ENCODE results near the gene SEMA3A.
A peak's percentile ranks its signal among the peaks of the same experiment; 100 is the strongest.
"Not testable (repeated sequence)": the region's sequence is repeated elsewhere in the genome, so short reads cannot be mapped to it uniquely, and the experiment has no call there.

Gene SEMA3A

DNA sequence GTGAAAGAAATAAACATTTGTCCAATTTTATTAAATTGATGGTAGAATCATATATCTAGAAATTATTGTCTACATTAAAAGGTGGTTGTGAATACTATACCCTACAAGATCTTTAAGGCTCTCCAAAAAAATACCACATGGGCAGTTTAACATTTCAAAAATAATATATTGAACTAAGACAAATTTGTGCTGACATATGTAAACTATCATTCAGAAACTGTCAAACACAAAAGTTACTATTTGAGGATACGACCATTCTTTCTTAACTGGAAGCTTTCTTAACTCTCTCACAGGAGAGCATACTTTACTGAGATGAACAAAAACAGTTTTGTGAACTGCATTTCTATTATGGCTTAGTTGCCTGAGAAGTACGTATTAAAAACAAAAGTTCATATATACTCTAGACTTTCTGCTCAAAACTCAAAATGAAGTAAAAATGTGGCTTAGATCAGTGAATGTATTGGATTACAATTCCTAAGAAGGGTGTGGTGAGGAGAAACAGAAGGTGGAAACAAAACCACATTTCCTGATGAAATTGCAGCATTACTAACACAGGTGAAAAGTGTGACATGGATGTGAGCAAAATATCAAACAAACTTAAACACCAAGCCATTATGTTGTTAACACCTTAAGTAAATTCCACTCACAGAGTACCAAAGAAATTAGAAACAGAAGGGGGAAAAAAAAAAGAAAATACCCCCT, 138.5 kb downstream of the SEMA3A start:
- H3K27me3 Mint-ChIP-seq (ENCODE audit: low read depth, poor library complexity): no peaks in the 10 kb centered on the region
- peaks cover 20% of the 10 kb centered on the region for H3K9me3 Mint-ChIP-seq
- H3K36me3 Mint-ChIP-seq (ENCODE audit: low read depth): peaks cover 22% of the 10 kb centered on the region
- H3K4me1 Mint-ChIP-seq: no peaks in the 10 kb centered on the region
- no peak overlapping the region for H3K27ac Mint-ChIP-seq
- no peak overlapping the region for H3K4me3 Mint-ChIP-seq
- DNase-seq: no peak
- TF ChIP-seq, protein P1, sequence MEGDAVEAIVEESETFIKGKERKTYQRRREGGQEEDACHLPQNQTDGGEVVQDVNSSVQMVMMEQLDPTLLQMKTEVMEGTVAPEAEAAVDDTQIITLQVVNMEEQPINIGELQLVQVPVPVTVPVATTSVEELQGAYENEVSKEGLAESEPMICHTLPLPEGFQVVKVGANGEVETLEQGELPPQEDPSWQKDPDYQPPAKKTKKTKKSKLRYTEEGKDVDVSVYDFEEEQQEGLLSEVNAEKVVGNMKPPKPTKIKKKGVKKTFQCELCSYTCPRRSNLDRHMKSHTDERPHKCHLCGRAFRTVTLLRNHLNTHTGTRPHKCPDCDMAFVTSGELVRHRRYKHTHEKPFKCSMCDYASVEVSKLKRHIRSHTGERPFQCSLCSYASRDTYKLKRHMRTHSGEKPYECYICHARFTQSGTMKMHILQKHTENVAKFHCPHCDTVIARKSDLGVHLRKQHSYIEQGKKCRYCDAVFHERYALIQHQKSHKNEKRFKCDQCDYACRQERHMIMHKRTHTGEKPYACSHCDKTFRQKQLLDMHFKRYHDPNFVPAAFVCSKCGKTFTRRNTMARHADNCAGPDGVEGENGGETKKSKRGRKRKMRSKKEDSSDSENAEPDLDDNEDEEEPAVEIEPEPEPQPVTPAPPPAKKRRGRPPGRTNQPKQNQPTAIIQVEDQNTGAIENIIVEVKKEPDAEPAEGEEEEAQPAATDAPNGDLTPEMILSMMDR (IDR thresholded peaks at IDR 0.05): no peak

DNA sequence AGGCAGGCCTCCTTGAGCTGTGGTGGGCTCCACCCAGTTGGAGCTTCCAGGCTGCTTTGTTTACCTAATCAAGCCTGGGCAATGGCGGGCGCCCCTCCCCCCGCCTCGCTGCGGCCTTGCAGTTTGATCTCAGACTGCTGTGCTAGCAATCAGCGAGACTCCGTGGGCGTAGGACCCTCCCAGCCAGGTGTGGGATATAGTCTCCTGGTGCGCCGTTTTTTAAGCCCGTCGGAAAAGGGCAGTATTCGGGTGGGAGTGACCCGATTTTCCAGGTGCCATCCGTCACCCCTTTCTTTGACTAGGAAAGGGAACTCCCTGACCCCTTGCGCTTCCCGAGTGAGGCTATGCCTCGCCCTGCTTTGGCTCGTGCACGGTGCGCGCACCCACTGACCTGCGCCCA, 139.4 kb downstream of the SEMA3A start:
- DNase-seq; H3K27me3 Mint-ChIP-seq (ENCODE audit: low read depth, poor library complexity); H3K27ac Mint-ChIP-seq; H3K4me1 Mint-ChIP-seq; H3K4me3 Mint-ChIP-seq: not testable (repeated sequence)
- Mint-ChIP-seq H3K9me3 (peaks cover 20% of the 10 kb centered on the region), H3K36me3 (ENCODE audit: low read depth) (peaks cover 22% of the 10 kb centered on the region)

DNA sequence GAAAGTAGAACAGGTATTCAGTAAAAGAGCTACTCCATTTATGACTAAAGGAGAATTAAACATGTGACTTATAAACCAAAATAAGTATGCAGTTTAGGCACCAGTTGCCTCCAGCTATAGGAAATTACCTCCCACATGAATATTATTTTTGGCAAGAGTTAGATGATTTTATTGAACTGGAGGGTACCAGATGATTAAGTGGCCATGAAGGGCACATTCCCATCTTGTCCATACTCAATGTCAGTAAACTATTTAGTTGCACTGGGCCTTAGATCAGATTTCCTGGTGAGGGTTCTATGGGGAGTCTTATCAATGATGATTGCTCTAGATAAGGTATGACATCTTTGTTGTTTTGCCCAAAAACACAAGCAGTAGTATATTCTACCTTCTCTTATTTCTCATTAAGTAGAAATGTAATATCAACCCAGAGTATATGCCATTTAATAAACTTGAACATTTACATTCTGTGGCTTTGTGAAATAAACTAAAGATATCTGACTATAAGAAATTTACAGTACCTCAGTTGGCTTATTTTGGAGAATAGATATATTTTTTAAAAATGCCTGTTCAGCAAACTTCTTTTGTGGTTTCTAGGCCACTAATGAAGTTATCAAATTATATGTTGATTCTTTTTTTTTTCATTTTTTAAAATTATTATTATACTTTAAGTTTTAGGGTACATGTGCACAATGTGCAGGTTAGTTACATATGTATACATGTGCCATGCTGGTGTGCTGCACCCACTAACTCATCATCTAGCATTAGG, 145.3 kb downstream of the SEMA3A start:
- peaks cover 7% of the 10 kb centered on the region for H3K9me3 Mint-ChIP-seq
- H3K27ac Mint-ChIP-seq: no peak overlapping the region
- H3K4me3 Mint-ChIP-seq: no peak overlapping the region
- H3K27me3 Mint-ChIP-seq (ENCODE audit: low read depth, poor library complexity): no peaks in the 10 kb centered on the region
- DNase-seq: no peak
- TF ChIP-seq, protein P1 (IDR thresholded peaks at IDR 0.05): no peak
- H3K36me3 Mint-ChIP-seq (ENCODE audit: low read depth): peaks cover 20% of the 10 kb centered on the region
- H3K4me1 Mint-ChIP-seq: peaks cover 6% of the 10 kb centered on the region

DNA sequence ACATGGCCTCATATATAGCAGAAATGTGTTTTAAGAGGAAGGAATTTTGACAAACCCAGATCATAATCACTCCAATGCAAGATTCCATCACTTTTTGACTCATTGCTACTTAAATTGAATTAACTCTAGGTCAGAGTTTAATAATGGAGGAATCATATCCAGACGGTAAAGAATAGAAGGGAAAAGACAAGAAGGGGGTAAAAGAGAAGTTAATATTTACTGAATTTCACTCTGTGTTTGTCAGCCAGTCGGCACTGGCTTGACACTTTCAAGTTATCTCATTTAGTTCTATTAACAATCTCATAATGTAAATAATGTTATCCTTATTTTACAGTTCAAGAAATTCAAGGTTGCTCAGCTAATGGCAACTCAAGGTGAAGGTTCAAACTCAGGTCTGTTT, 147.5 kb downstream of the SEMA3A start:
- Mint-ChIP-seq H3K4me3 (no peak overlapping the region), H3K4me1 (peaks cover 23% of the 10 kb centered on the region), H3K27ac (no peak overlapping the region), H3K27me3 (ENCODE audit: low read depth, poor library complexity) (no peaks in the 10 kb centered on the region), H3K9me3 (no peaks in the 10 kb centered on the region), H3K36me3 (ENCODE audit: low read depth) (peaks cover 20% of the 10 kb centered on the region)
- TF ChIP-seq, protein P1 (IDR thresholded peaks at IDR 0.05): no peak
- DNase-seq: no peak

DNA sequence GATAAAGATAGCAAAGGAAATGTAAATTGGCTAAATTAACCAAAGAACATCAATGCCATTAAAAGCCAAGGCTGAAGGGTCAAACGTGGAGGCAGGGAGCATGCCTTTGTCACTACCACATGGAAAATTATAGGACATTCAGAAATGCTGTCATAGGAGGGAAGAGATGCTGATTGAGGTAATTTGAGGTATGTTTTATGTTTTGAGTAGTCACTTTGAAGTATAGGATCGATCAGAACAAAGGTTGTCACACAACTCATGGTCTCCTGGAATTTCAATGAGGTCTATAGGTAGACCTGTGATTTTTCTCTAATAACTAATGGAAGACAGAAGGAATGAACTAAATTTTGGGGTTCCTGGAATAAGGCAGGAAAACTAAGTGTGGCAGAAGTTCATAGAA, 149.8 kb downstream of the SEMA3A start:
- Mint-ChIP-seq H3K27ac (no peak overlapping the region), H3K36me3 (ENCODE audit: low read depth) (peaks cover 20% of the 10 kb centered on the region), H3K27me3 (ENCODE audit: low read depth, poor library complexity) (no peaks in the 10 kb centered on the region), H3K4me3 (no peak overlapping the region), H3K4me1 (peaks cover 39% of the 10 kb centered on the region), H3K9me3 (no peaks in the 10 kb centered on the region)
- DNase-seq: no peak
- TF ChIP-seq, protein P1 (IDR thresholded peaks at IDR 0.05): no peak

DNA sequence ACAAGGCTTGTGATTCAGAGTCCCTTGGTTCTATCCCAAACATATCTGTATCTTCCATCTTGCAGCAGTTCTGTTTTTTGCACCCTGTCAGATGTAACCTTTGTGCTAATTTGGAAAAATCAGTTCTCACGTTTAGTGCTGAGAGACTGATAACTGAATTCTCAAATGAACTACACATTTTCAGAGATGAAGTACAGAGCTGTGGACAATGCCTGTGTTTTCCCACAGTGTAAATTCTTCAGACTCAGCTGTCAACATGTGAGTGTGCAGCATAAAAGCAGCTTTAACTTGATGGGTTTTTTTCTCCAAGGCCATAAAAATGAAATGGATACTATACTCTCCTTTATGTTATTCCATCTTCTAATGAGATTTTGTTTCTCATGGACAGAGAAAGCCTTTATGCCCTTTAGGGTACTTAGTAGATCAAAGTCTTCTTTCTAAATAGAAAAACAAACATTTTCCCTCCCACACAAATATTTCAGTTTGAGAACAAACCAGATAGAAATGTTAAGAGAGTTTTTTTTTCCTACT, 150.9 kb downstream of the SEMA3A start:
- H3K4me3 Mint-ChIP-seq: no peak overlapping the region
- no peak for DNase-seq
- TF ChIP-seq, protein P1 (IDR thresholded peaks at IDR 0.05): no peak
- H3K27me3 Mint-ChIP-seq (ENCODE audit: low read depth, poor library complexity): no peaks in the 10 kb centered on the region
- peak overlapping the region; percentile 74 for H3K27ac Mint-ChIP-seq
- no peaks in the 10 kb centered on the region for H3K9me3 Mint-ChIP-seq
- H3K4me1 Mint-ChIP-seq: peaks cover 39% of the 10 kb centered on the region
- H3K36me3 Mint-ChIP-seq (ENCODE audit: low read depth): peaks cover 20% of the 10 kb centered on the region

Measured in nephron progenitor cell (in vitro differentiated cells).